ENCODE data around the gene RPS19.

- TF ChIP-seq POLR2A (IDR thresholded peaks at IDR 0.05) (no peak), CTCF (IDR thresholded peaks at IDR 0.05) (no peak)
Measured at GRCh38 chr19:41813911-41814310, 46.1 kb upstream of the RPS19 start.
